MM.1S (cell line): ENCODE data around the gene MKNK1.

Source experiments
- EZH2 ChIP-seq: fragments of 300-600 bp; sonication (generic); optimal IDR thresholded peaks from 2 replicates; pipeline ENCODE3; 2017; ENCODE audit warnings: low read depth, mild to moderate bottlenecking, antibody characterized with exemption, low read length, mixed read lengths
- EZH2phosphoT487 ChIP-seq: fragments of 300-600 bp; sonication (generic); IDR thresholded peaks from 2 replicates; pipeline ENCODE4 v1.6.1; 2018; ENCODE audit warnings: antibody characterized with exemption, low read length
- TF ChIP-seq, protein P1 (sequence below): fragments of 300-600 bp; sonication (generic); IDR thresholded peaks from 2 replicates; pipeline ENCODE4 v1.5.1; 2016; ENCODE audit warnings: antibody characterized with exemption, low read length, mixed read lengths

DNA sequence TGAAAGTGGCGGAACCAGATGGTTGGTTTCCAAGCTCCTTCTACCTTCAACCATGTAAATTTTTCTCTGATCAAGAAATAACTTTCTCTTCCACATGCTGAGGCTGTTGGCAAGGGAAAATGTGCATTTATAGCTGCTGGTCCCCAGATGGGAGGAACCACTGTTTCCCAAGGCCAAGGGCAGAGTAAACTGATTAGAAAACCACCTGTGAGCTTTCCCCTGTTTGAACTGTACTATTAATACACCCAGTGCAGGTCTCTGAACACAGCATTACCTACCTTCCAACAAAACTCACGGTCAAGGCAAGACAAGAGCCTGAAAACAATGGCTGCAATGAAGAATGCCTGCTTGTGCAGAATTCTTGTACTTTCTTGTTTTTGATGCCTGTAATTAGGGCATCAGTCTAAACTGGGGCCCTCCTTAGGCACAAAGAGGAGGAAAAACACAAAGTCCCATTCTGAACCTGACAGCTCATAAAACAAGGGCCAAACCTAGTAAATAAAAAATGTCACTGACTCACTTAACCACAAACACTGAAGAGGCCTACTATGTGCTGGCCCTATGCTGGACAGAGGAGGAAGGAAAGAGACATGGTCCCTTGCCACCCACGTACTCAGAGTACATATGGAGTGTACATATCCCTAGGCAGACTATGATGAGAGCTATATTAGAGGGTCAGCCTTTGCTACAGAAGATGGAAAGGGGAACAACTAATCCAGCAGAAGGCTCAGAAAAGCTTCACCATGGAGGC is 2.6 kb downstream of the MKNK1 start:
- TF ChIP-seq, protein P1, sequence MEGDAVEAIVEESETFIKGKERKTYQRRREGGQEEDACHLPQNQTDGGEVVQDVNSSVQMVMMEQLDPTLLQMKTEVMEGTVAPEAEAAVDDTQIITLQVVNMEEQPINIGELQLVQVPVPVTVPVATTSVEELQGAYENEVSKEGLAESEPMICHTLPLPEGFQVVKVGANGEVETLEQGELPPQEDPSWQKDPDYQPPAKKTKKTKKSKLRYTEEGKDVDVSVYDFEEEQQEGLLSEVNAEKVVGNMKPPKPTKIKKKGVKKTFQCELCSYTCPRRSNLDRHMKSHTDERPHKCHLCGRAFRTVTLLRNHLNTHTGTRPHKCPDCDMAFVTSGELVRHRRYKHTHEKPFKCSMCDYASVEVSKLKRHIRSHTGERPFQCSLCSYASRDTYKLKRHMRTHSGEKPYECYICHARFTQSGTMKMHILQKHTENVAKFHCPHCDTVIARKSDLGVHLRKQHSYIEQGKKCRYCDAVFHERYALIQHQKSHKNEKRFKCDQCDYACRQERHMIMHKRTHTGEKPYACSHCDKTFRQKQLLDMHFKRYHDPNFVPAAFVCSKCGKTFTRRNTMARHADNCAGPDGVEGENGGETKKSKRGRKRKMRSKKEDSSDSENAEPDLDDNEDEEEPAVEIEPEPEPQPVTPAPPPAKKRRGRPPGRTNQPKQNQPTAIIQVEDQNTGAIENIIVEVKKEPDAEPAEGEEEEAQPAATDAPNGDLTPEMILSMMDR: no peak
- TF ChIP-seq EZH2: no peak
- no peak for TF ChIP-seq EZH2phosphoT487
